ENCODE measurements around the gene BHMT. TPM values are rescaled to one million over a fixed set of nuclear protein-coding genes. Genes with fewer than 3 reads are reported as not detected.

BHMT gene
- total RNA-seq, 2 experiments from 2014 or later = not detected

DNA sequence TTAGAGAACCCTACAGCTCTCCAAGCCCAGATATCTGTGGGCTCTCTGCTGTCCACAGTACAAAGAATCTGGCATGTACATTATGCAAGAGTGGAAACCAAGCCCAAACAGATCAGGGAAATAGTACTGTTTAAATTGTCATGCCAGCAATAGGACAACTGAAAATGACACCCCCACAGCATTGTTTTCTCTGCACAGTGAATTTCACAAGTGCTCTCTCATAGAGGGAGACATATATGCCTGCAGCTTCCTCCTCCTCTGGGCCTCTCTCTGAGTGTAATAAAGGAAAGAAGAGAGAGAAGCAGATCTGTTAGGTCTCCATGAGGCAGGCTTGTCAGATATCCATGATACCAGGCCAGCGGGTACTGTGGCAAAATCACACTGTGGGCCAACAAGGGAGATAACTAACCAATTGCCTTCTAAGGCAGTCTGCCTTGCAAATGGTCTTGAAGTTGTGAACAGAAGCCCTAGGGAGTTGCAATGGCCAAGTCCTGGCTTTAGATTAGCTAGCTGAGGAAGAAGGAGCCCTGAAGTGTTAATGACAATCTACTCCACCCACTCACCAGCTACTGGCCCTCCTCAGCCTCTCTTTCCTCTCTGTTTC, 69.9 kb downstream of the BHMT start:
- Histone ChIP-seq H3K79me2 (ENCODE audit: insufficient read depth, low read depth, low read length) (no peaks in the 10 kb centered on the region), H3K4me3 (ENCODE audit: low read depth, low read length, poor library complexity, severe bottlenecking) (no peak overlapping the region), H3K27ac (ENCODE audit: low read depth, low read length, poor library complexity, severe bottlenecking) (no peak overlapping the region), H3K9me2 (ENCODE audit: insufficient read depth, low read length) (no peaks in the 10 kb centered on the region), H3K36me3 (ENCODE audit: insufficient read depth, low read length) (no peaks in the 10 kb centered on the region), H4K20me1 (ENCODE audit: insufficient read depth, low read length) (no peaks in the 10 kb centered on the region), H3K9me3 (ENCODE audit: low read length) (no peaks in the 10 kb centered on the region), H3K4me2 (ENCODE audit: low read length) (no peak overlapping the region), H2AFZ (ENCODE audit: low read length) (no peak overlapping the region), H3K4me1 (ENCODE audit: insufficient read depth, low read length, poor library complexity, severe bottlenecking) (no peaks in the 10 kb centered on the region)
- DNase-seq (ENCODE audit: low spot score) = no peak
- intact Hi-C loops (cut with micrococcal nuclease; ENCODE audit: unreplicated experiment) = no loop called here
- CTCF ChIA-PET (ENCODE audit: unreplicated experiment) = no interaction called here
- BruUV-seq (replicated peaks) = no TSS peak
- POLR2A ChIA-PET = interaction anchor here (0.7 to 1.4 kb wide), 2 partner anchors 7 to 307 kb away, joined by 3 read pairs; no protein-coding TSS in a partner anchor
- no peak for TF ChIP-seq EZH2phosphoT487 (IDR thresholded peaks at IDR 0.05; ENCODE audit: borderline replicate concordance, low read depth, low read length)
- TF ChIP-seq, protein P1, sequence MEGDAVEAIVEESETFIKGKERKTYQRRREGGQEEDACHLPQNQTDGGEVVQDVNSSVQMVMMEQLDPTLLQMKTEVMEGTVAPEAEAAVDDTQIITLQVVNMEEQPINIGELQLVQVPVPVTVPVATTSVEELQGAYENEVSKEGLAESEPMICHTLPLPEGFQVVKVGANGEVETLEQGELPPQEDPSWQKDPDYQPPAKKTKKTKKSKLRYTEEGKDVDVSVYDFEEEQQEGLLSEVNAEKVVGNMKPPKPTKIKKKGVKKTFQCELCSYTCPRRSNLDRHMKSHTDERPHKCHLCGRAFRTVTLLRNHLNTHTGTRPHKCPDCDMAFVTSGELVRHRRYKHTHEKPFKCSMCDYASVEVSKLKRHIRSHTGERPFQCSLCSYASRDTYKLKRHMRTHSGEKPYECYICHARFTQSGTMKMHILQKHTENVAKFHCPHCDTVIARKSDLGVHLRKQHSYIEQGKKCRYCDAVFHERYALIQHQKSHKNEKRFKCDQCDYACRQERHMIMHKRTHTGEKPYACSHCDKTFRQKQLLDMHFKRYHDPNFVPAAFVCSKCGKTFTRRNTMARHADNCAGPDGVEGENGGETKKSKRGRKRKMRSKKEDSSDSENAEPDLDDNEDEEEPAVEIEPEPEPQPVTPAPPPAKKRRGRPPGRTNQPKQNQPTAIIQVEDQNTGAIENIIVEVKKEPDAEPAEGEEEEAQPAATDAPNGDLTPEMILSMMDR (conservative IDR thresholded peaks at IDR 0.05; ENCODE audit: low read length) = no peak

Small RNA genes within 50 kb of the gene (small RNA-seq; reads per million reads assigned to genes)
- not detected for gene RNY3P1

Other genes with a start within 250 kb of the BHMT start
- 5.6 and 9.2 TPM in 2 replicates for gene ARSB, start 126.5 kb upstream of the BHMT start, total RNA-seq (2014; rRNA removed; shearing (Covaris generic))
- 8.9 and 9.2 TPM in 2 replicates for gene ARSB, start 126.5 kb upstream of the BHMT start, total RNA-seq (2022)
- gene DMGDH, start 42.1 kb upstream of the BHMT start, total RNA-seq (2014; rRNA removed; shearing (Covaris generic)) = not detected in 2 replicates
- 1.1 and 1.5 TPM in 2 replicates for gene DMGDH, start 42.1 kb upstream of the BHMT start, total RNA-seq (2022)
- gene BHMT2, start 42.0 kb upstream of the BHMT start, total RNA-seq (2014; rRNA removed; shearing (Covaris generic)) = not detected in 2 replicates
- not detected in 2 replicates for gene BHMT2, start 42.0 kb upstream of the BHMT start, total RNA-seq (2022)
- gene JMY, start 124.3 kb downstream of the BHMT start, total RNA-seq (2014; rRNA removed; shearing (Covaris generic)) = 4.3 and 4.5 TPM in 2 replicates
- 6.3 and 7.1 TPM in 2 replicates for gene JMY, start 124.3 kb downstream of the BHMT start, total RNA-seq (2022)